Left lung (tissue), 8 donors: ENCODE measurements around the gene FCGBP. TPM values are rescaled to one million over a fixed set of nuclear protein-coding genes. Genes with fewer than 3 reads are reported as not detected.

Experiments
- polyA plus RNA-seq, 6 donors: library from polyadenylated mRNA; unstranded; fragments of 120-200 nt; gene quantifications; one replicate each; pipeline ENCODE4 v1.2.1, GENCODE V29; 2013; ENCODE audit not compliant: insufficient read length in 6 of 6
- total RNA-seq, 2 donors: library from RNA; stranded (reverse); fragmentation: NEBNext Ultra II Directional; extraction: Animal tissue kit (Norgen Biotek cat#: 25700); gene quantifications; one replicate each; pipeline ENCODE4 v1.2.1, GENCODE V29; 2021
- donor health status: DM: no; HTN: yes; CAD: no.
- donor health status: DM: no; HTN: no; CAD: no.

FCGBP gene
- total and polyA plus RNA-seq, 8 donors: 4.4 to 19.7 (median 12.0) TPM

Other genes starting within 250 kb of the FCGBP start
- not detected for gene LGALS14, start 230.2 kb downstream of the FCGBP start, total RNA-seq
- under 1 TPM in 1 of 6 donors, not detected in 5; 0.31 TPM for gene LGALS14, start 230.2 kb downstream of the FCGBP start, polyA plus RNA-seq
- not detected for gene CLC, start 196.6 kb downstream of the FCGBP start, total RNA-seq
- 1 to 10 TPM; 1.3 to 2.8 (median 2.0) TPM for gene CLC, start 196.6 kb downstream of the FCGBP start, polyA plus RNA-seq
- not detected for gene LEUTX, start 155.8 kb downstream of the FCGBP start, total RNA-seq
- gene LEUTX, start 155.8 kb downstream of the FCGBP start, polyA plus RNA-seq: not detected
- 10 to 100 TPM; 13.6 to 25.0 TPM for gene DYRK1B, start 100.5 kb downstream of the FCGBP start, total RNA-seq
- gene DYRK1B, start 100.5 kb downstream of the FCGBP start, polyA plus RNA-seq: 10 to 100 TPM; 22.1 to 32.4 (median 28.6) TPM
- 100 to 1,000 TPM in 1 of 2 donors, 10 to 100 TPM in 1; 82.5 to 153 TPM for gene FBL, start 88.3 kb downstream of the FCGBP start, total RNA-seq
- gene FBL, start 88.3 kb downstream of the FCGBP start, polyA plus RNA-seq: 100 to 1,000 TPM; 324 to 375 (median 357) TPM
- gene PSMC4, start 36.5 kb upstream of the FCGBP start, total RNA-seq: 10 to 100 TPM; 59.8 to 94.9 TPM
- 10 to 100 TPM; 52.3 to 73.3 (median 61.1) TPM for gene PSMC4, start 36.5 kb upstream of the FCGBP start, polyA plus RNA-seq
- gene ZNF546, start 62.4 kb upstream of the FCGBP start, total RNA-seq: 1 to 10 TPM; 5.1 to 5.4 TPM
- 10 to 100 TPM in 2 of 6 donors, 1 to 10 TPM in 4; 7.5 to 10.7 (median 9.6) TPM for gene ZNF546, start 62.4 kb upstream of the FCGBP start, polyA plus RNA-seq
- gene ZNF780B, start 121.6 kb upstream of the FCGBP start, total RNA-seq: 10 to 100 TPM; 17.0 to 17.8 TPM
- gene ZNF780B, start 121.6 kb upstream of the FCGBP start, polyA plus RNA-seq: 10 to 100 TPM; 27.0 to 41.3 (median 35.1) TPM
- gene ZNF780A, start 156.3 kb upstream of the FCGBP start, total RNA-seq: 10 to 100 TPM; 20.4 to 21.2 TPM
- gene ZNF780A, start 156.3 kb upstream of the FCGBP start, polyA plus RNA-seq: 10 to 100 TPM; 14.7 to 19.4 (median 18.1) TPM